ENCODE results near the gene MT1G. TPM values are rescaled to one million over a fixed set of nuclear protein-coding genes. Genes with fewer than 3 reads are reported as not detected.

The MT1G gene
- total RNA-seq, 1 experiment from 2014 or later: not detected

DNA sequence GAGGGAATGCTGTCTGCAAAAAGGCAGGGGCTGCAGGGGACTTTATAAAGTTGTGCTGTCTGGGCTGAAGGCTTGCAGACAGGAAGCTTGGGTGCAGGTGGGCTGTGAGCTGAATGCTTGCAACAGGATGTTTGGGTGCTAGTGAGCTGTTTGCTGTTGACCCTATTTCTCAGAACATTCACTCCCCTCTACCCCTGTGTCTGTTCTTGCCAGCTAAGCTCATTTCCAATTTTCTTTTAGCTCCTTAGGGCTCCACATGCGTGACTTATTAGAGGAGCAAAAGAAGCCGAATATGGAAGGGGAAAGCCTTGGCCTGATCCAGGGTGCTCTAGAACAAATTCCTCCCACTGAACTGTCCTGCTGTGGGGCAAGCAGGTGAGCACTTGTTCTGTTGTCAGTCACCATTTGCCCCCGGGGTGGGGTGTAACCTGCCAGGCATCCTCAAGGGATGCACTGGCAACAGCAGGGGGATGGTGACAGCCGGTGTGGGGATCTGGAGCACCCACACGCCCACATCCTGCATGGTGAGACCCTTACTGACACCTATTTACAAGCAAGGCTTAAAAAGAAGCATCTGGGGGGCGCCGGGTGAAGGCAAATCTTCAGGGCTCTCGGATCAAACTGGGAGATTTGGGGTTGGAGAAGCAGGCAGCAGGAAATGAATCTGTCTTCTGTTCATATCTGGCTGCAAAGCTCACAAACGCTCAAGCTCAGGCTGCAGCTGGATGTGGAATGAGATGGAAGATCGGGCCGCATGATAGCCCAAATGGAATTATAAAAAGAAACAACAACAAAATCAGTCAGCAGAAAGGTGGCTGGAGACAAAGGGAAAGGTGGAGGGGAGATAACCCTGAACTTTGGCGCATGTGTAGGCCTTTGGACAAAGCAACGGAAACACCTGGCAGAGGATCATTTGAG lies 40.9 kb upstream of the MT1G start:
- peaks cover 61% of the 10 kb centered on the region for H3K27me3 Mint-ChIP-seq (ENCODE audit: unreplicated experiment)
- H3K36me3 Mint-ChIP-seq (ENCODE audit: insufficient read depth, unreplicated experiment): no peaks in the 10 kb centered on the region
- CTCF ChIA-PET: no interaction called here
- no TSS peak for BruUV-seq (replicated peaks)
- TF ChIP-seq, protein P1, sequence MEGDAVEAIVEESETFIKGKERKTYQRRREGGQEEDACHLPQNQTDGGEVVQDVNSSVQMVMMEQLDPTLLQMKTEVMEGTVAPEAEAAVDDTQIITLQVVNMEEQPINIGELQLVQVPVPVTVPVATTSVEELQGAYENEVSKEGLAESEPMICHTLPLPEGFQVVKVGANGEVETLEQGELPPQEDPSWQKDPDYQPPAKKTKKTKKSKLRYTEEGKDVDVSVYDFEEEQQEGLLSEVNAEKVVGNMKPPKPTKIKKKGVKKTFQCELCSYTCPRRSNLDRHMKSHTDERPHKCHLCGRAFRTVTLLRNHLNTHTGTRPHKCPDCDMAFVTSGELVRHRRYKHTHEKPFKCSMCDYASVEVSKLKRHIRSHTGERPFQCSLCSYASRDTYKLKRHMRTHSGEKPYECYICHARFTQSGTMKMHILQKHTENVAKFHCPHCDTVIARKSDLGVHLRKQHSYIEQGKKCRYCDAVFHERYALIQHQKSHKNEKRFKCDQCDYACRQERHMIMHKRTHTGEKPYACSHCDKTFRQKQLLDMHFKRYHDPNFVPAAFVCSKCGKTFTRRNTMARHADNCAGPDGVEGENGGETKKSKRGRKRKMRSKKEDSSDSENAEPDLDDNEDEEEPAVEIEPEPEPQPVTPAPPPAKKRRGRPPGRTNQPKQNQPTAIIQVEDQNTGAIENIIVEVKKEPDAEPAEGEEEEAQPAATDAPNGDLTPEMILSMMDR (IDR thresholded peaks at IDR 0.05; ENCODE audit: unreplicated experiment): no peak
- intact Hi-C loops (cut with micrococcal nuclease; ENCODE audit: unreplicated experiment): no loop called here
- no peak overlapping the region for H3K4me3 Mint-ChIP-seq (ENCODE audit: low read depth, unreplicated experiment)
- no peak overlapping the region for H3K27ac Mint-ChIP-seq (ENCODE audit: unreplicated experiment)
- DNase-seq: no peak
- H3K4me1 Mint-ChIP-seq (ENCODE audit: low read depth, unreplicated experiment): no peaks in the 10 kb centered on the region
- no peaks in the 10 kb centered on the region for H3K9me3 Mint-ChIP-seq (ENCODE audit: low read depth, unreplicated experiment)

DNA sequence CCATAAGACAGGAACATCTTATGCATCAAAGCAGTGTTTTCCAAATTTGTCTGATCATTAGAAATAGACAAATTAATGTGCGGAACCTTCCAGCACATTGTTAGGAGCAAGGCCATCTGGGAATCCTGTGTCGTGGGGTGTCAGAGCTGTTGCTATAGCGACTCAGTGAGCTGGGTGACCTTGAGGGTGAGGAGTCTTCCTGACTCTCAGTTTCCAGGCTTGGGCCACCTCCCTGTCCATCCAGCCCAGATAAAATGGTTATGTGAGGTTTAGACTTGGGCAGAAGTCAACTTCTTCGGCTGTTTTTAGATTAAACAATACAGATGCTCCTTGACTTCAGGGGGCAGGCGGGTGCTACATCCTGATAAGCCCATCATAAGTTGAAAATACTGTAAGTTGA lies 35.0 kb upstream of the MT1G start:
- Mint-ChIP-seq H3K27ac (ENCODE audit: unreplicated experiment) (no peak overlapping the region), H3K4me3 (ENCODE audit: low read depth, unreplicated experiment) (no peak overlapping the region), H3K4me1 (ENCODE audit: low read depth, unreplicated experiment) (no peaks in the 10 kb centered on the region), H3K36me3 (ENCODE audit: insufficient read depth, unreplicated experiment) (no peaks in the 10 kb centered on the region), H3K9me3 (ENCODE audit: low read depth, unreplicated experiment) (no peaks in the 10 kb centered on the region), H3K27me3 (ENCODE audit: unreplicated experiment) (peaks cover 7% of the 10 kb centered on the region)
- BruUV-seq (replicated peaks): no TSS peak
- CTCF ChIA-PET: interaction anchor here (0.7 to 3.0 kb wide), 8 partner anchors 29 to 1067 kb away, joined by 3 to 71 read pairs (median 6); partner anchors contain the start of gene MT2A
- intact Hi-C loops (cut with micrococcal nuclease; ENCODE audit: unreplicated experiment): loop anchor here (1.0 to 2.0 kb wide), 5 partner anchors 29 to 189 kb away; no protein-coding TSS in a partner anchor
- DNase-seq: no peak
- TF ChIP-seq, protein P1 (IDR thresholded peaks at IDR 0.05; ENCODE audit: unreplicated experiment): no peak

DNA sequence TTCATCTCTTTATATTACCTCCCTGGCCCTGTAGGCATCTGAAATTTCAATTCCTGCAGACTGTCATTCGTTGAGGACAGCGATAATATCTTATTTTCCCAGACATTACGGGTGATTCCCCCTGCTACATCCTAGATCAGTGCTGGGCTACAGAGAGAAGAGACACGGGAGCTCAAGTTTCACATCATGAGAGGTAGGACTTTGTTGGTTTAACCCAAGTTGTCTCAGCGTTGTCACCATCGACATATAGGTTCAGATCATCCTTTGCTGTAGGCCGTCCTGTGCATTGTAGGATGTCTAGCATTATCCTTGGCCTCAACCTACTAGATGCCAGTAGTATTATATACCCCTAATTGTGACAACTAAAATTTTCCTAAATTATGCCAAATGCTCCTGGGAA lies 33.7 kb upstream of the MT1G start:
- H3K27me3 Mint-ChIP-seq (ENCODE audit: unreplicated experiment): no peaks in the 10 kb centered on the region
- H3K4me1 Mint-ChIP-seq (ENCODE audit: low read depth, unreplicated experiment): no peaks in the 10 kb centered on the region
- no peaks in the 10 kb centered on the region for H3K36me3 Mint-ChIP-seq (ENCODE audit: insufficient read depth, unreplicated experiment)
- CTCF ChIA-PET: interaction anchor here (0.5 to 3.0 kb wide), 18 partner anchors 10 to 369 kb away, joined by 3 to 71 read pairs (median 6); partner anchors contain the start of gene MT2A
- H3K4me3 Mint-ChIP-seq (ENCODE audit: low read depth, unreplicated experiment): no peak overlapping the region
- no TSS peak for BruUV-seq (replicated peaks)
- peaks cover 2% of the 10 kb centered on the region for H3K9me3 Mint-ChIP-seq (ENCODE audit: low read depth, unreplicated experiment)
- intact Hi-C loops (cut with micrococcal nuclease; ENCODE audit: unreplicated experiment): no loop called here
- no peak for DNase-seq
- TF ChIP-seq, protein P1 (IDR thresholded peaks at IDR 0.05; ENCODE audit: unreplicated experiment): no peak
- H3K27ac Mint-ChIP-seq (ENCODE audit: unreplicated experiment): no peak overlapping the region

GRCh38 chr16:56700631-56701030 lies 32.8 kb upstream of the MT1G start:
- TF ChIP-seq, protein P1 (IDR thresholded peaks at IDR 0.05; ENCODE audit: unreplicated experiment): no peak
- CTCF ChIA-PET: interaction anchor here (0.7 to 3.0 kb wide), 6 partner anchors 28 to 124 kb away, joined by 3 to 71 read pairs (median 16); no protein-coding TSS in a partner anchor
- peaks cover 2% of the 10 kb centered on the region for H3K9me3 Mint-ChIP-seq (ENCODE audit: low read depth, unreplicated experiment)
- H3K4me1 Mint-ChIP-seq (ENCODE audit: low read depth, unreplicated experiment): no peaks in the 10 kb centered on the region
- BruUV-seq (replicated peaks): no TSS peak
- no peak overlapping the region for H3K27ac Mint-ChIP-seq (ENCODE audit: unreplicated experiment)
- intact Hi-C loops (cut with micrococcal nuclease; ENCODE audit: unreplicated experiment): no loop called here
- DNase-seq: no peak
- H3K36me3 Mint-ChIP-seq (ENCODE audit: insufficient read depth, unreplicated experiment): no peaks in the 10 kb centered on the region
- H3K4me3 Mint-ChIP-seq (ENCODE audit: low read depth, unreplicated experiment): no peak overlapping the region
- no peaks in the 10 kb centered on the region for H3K27me3 Mint-ChIP-seq (ENCODE audit: unreplicated experiment)
